NCI-H69 (cell line): ENCODE measurements around the gene RAD51.

ENCODE experiments used
- DNase-seq: peaks from one replicate; lab custom pipeline; 2025; lab: John Stamatoyannopoulos, UW

RAD51 gene

DNA sequence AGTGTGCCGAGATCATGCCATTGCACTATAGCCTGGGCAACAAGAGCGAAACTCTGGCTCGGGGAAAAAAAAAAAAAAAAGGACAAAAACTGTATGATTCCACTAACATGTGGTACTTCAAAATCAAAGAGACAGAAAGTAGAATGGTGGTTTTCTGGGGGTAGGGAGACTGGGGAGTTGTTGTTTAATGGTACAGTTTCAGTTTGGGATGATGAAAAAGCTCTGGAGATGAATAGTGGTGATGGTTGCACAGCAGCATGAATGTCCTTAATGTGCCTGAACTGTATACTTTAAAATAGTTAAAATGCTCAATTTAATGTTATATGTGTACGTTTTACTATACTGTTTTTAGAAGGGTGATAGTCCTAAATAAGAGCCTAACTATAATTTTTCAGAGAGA, 27.4 kb downstream of the RAD51 start:
- no peak for DNase-seq

GRCh38 chr15:40722934-40723333, 28.0 kb downstream of the RAD51 start:
- no peak for DNase-seq

DNA sequence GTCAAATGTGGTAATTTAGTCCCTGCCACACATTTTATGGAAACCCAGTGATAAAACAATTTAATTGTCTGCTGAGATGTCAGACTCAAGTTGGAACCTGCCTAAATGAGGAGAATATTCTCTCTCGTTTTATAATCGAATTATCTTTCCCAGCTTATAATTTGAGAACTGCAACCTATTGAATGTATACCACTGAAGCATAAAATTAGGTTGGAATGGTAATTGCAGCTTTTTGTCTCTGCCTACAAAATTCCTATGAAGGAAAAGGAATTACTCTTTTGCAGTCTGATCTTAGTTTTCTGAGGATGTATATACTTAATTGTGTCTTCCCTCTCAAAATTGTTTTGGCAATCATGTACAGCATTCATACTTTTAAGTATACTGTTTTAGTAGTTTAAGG, 28.9 kb downstream of the RAD51 start:
- no peak for DNase-seq

- DNase-seq = no peak
These were observed 36.1 kb downstream of the RAD51 start for GRCh38 chr15:40731034-40731433.

- no peak for DNase-seq
These were observed 41.6 kb downstream of the RAD51 start for GRCh38 chr15:40736575-40736974.

- DNase-seq = peak; percentile 49
These were observed 42.1 kb downstream of the RAD51 start for GRCh38 chr15:40737048-40737447.

DNA sequence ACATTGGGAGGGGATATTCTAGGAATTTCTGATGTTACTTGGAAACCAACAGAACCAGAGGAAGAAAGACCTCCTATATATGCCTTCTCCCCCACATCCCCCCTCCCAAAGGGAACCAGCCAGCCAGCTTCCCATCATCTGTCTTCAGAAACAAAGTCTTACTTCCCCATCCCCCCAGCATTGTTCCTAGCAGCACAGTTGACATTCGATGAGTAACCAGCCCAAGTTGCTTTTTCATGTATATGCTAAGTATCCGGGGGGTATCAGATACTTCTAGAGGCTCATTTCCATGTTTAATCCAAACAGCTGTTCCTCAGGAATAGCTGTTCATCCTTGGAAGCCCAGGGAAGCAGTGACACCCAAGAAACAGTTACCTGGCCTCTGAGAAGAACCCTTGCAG, 44.1 kb downstream of the RAD51 start:
- DNase-seq = no peak

DNA sequence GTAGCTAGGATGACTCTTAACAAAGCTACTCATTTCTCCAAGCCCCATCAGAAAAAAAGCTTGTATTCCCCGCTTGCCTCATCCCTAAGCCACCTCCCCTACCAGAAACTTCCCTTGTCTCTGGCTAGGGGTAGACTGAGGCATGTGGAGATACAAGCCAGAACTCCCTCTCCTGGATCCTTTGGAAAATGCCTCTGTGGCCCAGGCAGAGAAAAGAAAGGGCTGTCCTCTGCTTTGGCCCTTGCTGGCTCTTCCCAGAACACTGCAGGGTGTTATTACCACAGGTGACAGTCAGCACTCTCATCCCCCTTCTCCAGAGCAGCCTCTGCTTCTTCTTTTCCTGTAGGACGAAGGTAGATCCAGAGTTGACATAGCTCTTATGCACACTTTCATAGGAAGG, 44.9 kb downstream of the RAD51 start:
- DNase-seq = no peak

GRCh38 chr15:40743485-40743901, 48.5 kb downstream of the RAD51 start:
- no peak for DNase-seq

- DNase-seq = no peak
These were observed 49.2 kb downstream of the RAD51 start for GRCh38 chr15:40743921-40744814.

GRCh38 chr15:40744815-40745152, 49.8 kb downstream of the RAD51 start:
- no peak for DNase-seq

- peak; percentile 42 for DNase-seq
These were observed 52.0 kb downstream of the RAD51 start for GRCh38 chr15:40746916-40747418.

DNA sequence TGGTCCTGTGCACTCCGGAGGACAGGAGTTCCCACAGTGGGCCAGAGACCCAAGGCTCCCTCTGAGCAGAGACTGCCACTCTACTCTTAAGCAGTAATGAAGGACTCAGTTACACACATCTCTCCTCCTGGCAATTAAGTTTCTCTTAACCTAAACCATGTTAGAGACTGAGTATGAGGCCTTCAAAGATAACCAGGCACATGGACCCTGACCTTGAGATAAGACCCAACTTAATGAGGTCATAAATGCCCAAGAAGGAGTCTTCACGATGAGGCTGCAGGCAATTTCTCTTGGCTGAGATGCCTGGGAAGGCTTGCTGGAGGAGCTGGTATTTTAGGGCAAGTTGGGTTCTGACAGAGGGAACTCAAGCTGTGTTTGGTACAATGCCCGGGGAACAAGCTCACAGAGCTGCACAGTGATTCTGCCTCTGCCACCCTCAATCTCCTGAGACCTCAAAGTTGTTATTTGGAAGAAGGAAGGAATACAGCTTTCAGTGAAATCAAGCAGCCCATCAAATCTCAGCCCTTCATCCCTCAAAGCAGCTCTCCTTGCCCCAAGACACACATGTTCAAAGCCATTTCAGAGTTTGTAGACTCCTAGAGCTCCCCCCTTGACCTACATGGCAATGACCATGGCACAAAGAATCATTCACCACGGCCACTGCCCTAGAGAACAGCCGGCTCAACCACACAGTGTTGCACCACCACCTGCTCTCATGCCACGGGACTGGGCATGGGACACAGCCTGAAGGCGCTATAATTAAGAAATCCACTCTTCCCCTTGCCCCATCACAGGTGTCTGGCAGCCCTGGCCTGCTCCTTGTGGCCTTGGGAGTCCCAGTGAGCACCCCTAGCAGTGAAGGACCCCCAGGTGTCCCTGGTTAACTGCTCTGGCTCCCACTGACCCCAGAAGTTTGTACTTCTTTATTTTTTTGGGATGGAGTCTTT, 53.0 kb downstream of the RAD51 start:
- DNase-seq = no peak

- DNase-seq = no peak
These were observed 54.2 kb downstream of the RAD51 start for GRCh38 chr15:40749151-40749630.

- no peak for DNase-seq
These were observed 55.9 kb downstream of the RAD51 start for GRCh38 chr15:40750885-40751284.

DNA sequence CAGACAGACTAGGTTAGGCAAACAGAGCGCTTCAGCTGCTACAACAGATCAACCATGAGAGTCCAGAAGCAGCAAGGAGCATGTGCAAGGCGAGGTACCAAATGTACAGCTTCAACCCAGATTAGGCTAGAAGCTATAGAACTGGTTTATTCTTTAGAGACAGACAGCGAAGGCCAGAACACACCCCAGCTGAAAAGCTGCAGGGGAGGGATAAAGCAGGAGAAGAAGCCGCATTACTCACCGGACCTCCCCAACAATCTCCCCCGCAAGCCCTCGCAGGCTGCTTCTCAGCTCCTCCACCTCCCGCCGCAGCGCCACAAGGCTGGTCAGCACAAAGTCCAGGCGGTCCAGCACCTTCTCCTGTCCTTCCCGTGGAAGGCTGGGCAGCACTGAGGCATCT, 56.8 kb downstream of the RAD51 start:
- no peak for DNase-seq

GRCh38 chr15:40754574-40754882, 59.6 kb downstream of the RAD51 start:
- peak; percentile 62 for DNase-seq

- DNase-seq = peak; percentile 98
These were observed 60.2 kb downstream of the RAD51 start, which contains the start of gene RMDN3 for GRCh38 chr15:40754883-40755811. Gene RMDN3 (minus strand): TSS chr15:40755254. CDS start chr15:40754783, 471 bp downstream.

DNA sequence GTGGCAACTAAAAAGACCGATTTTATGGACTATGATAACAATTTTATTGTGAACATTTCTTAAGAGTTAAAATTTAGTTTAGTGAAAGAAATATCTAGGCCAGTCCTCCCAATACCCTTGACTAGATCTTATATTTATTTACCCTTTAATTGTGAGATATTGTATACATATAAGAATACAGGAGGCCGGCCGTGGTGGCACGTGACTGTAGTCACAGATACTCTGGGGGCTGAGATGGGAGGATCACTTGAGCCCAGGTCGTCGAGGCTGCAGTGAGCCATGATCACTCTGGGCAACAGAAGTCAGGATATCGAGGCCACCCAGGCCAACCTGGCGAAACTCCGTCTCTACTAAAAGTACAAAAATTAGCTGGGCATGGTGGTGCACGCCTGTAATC, 60.8 kb downstream of the RAD51 start:
- DNase-seq = peak; percentile 58

GRCh38 chr15:40756938-40757337, 62.0 kb downstream of the RAD51 start:
- peak; percentile 76 for DNase-seq

- no peak for DNase-seq
These were observed 65.0 kb downstream of the RAD51 start for GRCh38 chr15:40759961-40760360.
